Islet of Langerhans (tissue), 1 donor: ENCODE results near the gene CAPN14.

Experiments used
- FAIRE-seq: peaks from one replicate; lab custom pipeline; 2011; peaks lifted over from hg19 to GRCh38; lab: Jason Lieb, UNC

The CAPN14 gene

GRCh38 chr2:31226266-31226665, 9.0 kb upstream of the CAPN14 start:
- no peak for FAIRE-seq

- FAIRE-seq = no peak
These were observed 6.4 kb upstream of the CAPN14 start for GRCh38 chr2:31223749-31224148.

GRCh38 chr2:31223026-31223425, 5.7 kb upstream of the CAPN14 start:
- no peak for FAIRE-seq

GRCh38 chr2:31222071-31222470, 4.8 kb upstream of the CAPN14 start:
- FAIRE-seq = no peak

GRCh38 chr2:31221544-31221943, 4.2 kb upstream of the CAPN14 start:
- FAIRE-seq = no peak

- no peak for FAIRE-seq
These were observed 2.0 kb upstream of the CAPN14 start for GRCh38 chr2:31219131-31219969.

- FAIRE-seq = no peak
These were observed 581 bp downstream of the CAPN14 start for GRCh38 chr2:31216734-31217133.

- FAIRE-seq = no peak
These were observed 2.8 kb downstream of the CAPN14 start for GRCh38 chr2:31214444-31214915.

- FAIRE-seq = no peak
These were observed 3.5 kb downstream of the CAPN14 start for GRCh38 chr2:31213601-31214443.

- no peak for FAIRE-seq
These were observed 4.4 kb downstream of the CAPN14 start for GRCh38 chr2:31212659-31213600.

GRCh38 chr2:31208240-31208639, 9.1 kb downstream of the CAPN14 start:
- FAIRE-seq = no peak

GRCh38 chr2:31207790-31208189, 9.5 kb downstream of the CAPN14 start:
- no peak for FAIRE-seq

- no peak for FAIRE-seq
These were observed 11.7 kb downstream of the CAPN14 start for GRCh38 chr2:31205613-31206012.

GRCh38 chr2:31205186-31205585, 12.1 kb downstream of the CAPN14 start:
- FAIRE-seq = no peak

- no peak for FAIRE-seq
These were observed 12.5 kb downstream of the CAPN14 start for GRCh38 chr2:31204783-31205182.

- no peak for FAIRE-seq
These were observed 13.4 kb downstream of the CAPN14 start for GRCh38 chr2:31203916-31204315.

- no peak for FAIRE-seq
These were observed 14.5 kb downstream of the CAPN14 start for GRCh38 chr2:31202833-31203232.

GRCh38 chr2:31202041-31202440, 15.3 kb downstream of the CAPN14 start:
- FAIRE-seq = no peak

GRCh38 chr2:31200972-31201371, 16.3 kb downstream of the CAPN14 start:
- FAIRE-seq = no peak

- no peak for FAIRE-seq
These were observed 18.1 kb downstream of the CAPN14 start for GRCh38 chr2:31199206-31199605.

- no peak for FAIRE-seq
These were observed 19.6 kb downstream of the CAPN14 start for GRCh38 chr2:31197669-31198068.

GRCh38 chr2:31197166-31197565, 20.1 kb downstream of the CAPN14 start:
- FAIRE-seq = no peak
